K562 (cell line): ENCODE measurements around the gene GPSM3. TPM values are rescaled to one million over a fixed set of nuclear protein-coding genes. Genes with fewer than 3 reads are reported as not detected.

Experiments
- ARNT ChIP-seq, 2 experiments: fragments of 450-650 bp; IDR thresholded peaks; 2 replicates each; pipeline ENCODE4 v1.6.1; 2016; ENCODE audit warnings: mild to moderate bottlenecking in 1 of 2
- CC2D1A ChIP-seq: fragments of 450-650 bp; IDR thresholded peaks from 2 replicates; pipeline ENCODE4 v1.6.1; 2017; ENCODE audit warnings: mild to moderate bottlenecking
- ELF4 ChIP-seq: fragments of 450-650 bp; formaldehyde crosslinking; IDR thresholded peaks from 2 replicates; pipeline ENCODE4 v1.4.0; 2022; ENCODE audit warnings: missing genetic modification characterization
- ELK3 ChIP-seq: fragments of 450-650 bp; formaldehyde crosslinking; IDR thresholded peaks from 2 replicates; pipeline ENCODE4 v1.4.0; 2020; ENCODE audit warnings: mild to moderate bottlenecking
- HDAC2 ChIP-seq: fragments of 450-650 bp; IDR thresholded peaks from 2 replicates; pipeline ENCODE4 v1.6.1; 2016; ENCODE audit warnings: mild to moderate bottlenecking
- HDAC8 ChIP-seq: fragments of 450-650 bp; IDR thresholded peaks from 2 replicates; pipeline ENCODE4 v1.6.1; 2016; ENCODE audit warnings: mild to moderate bottlenecking, missing genetic modification characterization, moderate library complexity, missing compliant biosample characterization
- HMG20A ChIP-seq: fragments of 450-650 bp; formaldehyde crosslinking; conservative IDR thresholded peaks from 2 replicates; pipeline ENCODE4 v1.4.0; 2020; ENCODE audit warnings: mild to moderate bottlenecking, mixed read lengths
- LEF1 ChIP-seq: fragments of 450-650 bp; IDR thresholded peaks from 2 replicates; pipeline ENCODE4 v1.6.1; 2016; ENCODE audit warnings: mild to moderate bottlenecking
- MEIS2 ChIP-seq: fragments of 450-650 bp; IDR thresholded peaks from 2 replicates; pipeline ENCODE4 v1.6.1; 2014; ENCODE audit warnings: mild to moderate bottlenecking; ENCODE audit not compliant: partially characterized antibody
- MLX ChIP-seq, 2 experiments: fragments of 450-650 bp in 1 of 2; sonication (generic) in 1 of 2; formaldehyde crosslinking; conservative IDR thresholded peaks; 2 replicates each; pipeline versions ENCODE4 v1.4.0 to v1.8.1; 2020 to 2022; ENCODE audit warnings: mild to moderate bottlenecking in 1 of 2, missing genetic modification reagents in 1 of 2
- NCOR1 ChIP-seq: fragments of 450-650 bp; IDR thresholded peaks from 2 replicates; pipeline ENCODE4 v1.6.1; 2016; ENCODE audit warnings: mild to moderate bottlenecking, moderate library complexity
- POLR2B ChIP-seq: fragments of 450-650 bp; IDR thresholded peaks from 2 replicates; pipeline ENCODE4 v1.6.1; 2018; ENCODE audit warnings: low read depth; ENCODE audit not compliant: partially characterized antibody
- POLR2H ChIP-seq: IDR thresholded peaks from 2 replicates; pipeline ENCODE4 v1.6.1; 2016; ENCODE audit warnings: missing genetic modification characterization, low read depth, mild to moderate bottlenecking, control low read depth, missing compliant biosample characterization, moderate library complexity
- RAD51 ChIP-seq: fragments of 450-650 bp; IDR thresholded peaks from 2 replicates; pipeline ENCODE4 v1.7.1; 2016; ENCODE audit warnings: low read depth, mild to moderate bottlenecking, borderline replicate concordance
- RBM14 ChIP-seq: fragments of 200-400 bp; formaldehyde crosslinking; IDR thresholded peaks from 2 replicates; pipeline ENCODE4 v1.6.1; 2018; ENCODE audit warnings: low read depth, mild to moderate bottlenecking, low read length, moderate library complexity, borderline replicate concordance; ENCODE audit not compliant: insufficient read depth
- RNF219 ChIP-seq: fragments of 250-450 bp; sonication (Bioruptor Pico); IDR thresholded peaks from 2 replicates; pipeline ENCODE4 v1.5.0; 2022; ENCODE audit warnings: mild to moderate bottlenecking
- SMAD1 ChIP-seq: fragments of 150-350 bp; IDR thresholded peaks from 2 replicates; pipeline ENCODE4 v1.6.1; 2014; ENCODE audit warnings: low read length, low read depth; ENCODE audit not compliant: partially characterized antibody
- SREBF1 ChIP-seq: fragments of 150-350 bp; IDR thresholded peaks from 2 replicates; pipeline ENCODE4 v1.6.1; 2014; ENCODE audit warnings: antibody characterized with exemption, low read depth, low read length, borderline replicate concordance
- XRCC3 ChIP-seq: fragments of 450-650 bp; IDR thresholded peaks from 2 replicates; pipeline ENCODE4 v1.6.1; 2017; ENCODE audit warnings: mild to moderate bottlenecking, moderate library complexity
- ZFX ChIP-seq: sonication (generic); formaldehyde crosslinking; IDR thresholded peaks from 2 replicates; pipeline ENCODE4 v1.8.0; 2022; ENCODE audit warnings: mild to moderate bottlenecking, missing genetic modification reagents, moderate library complexity
- ZNF133 ChIP-seq: fragments of 250-450 bp; sonication (Bioruptor Pico); IDR thresholded peaks from 2 replicates; pipeline ENCODE4 v1.4.0; 2020; ENCODE audit warnings: mild to moderate bottlenecking
- ZNF232 ChIP-seq: sonication (generic); formaldehyde crosslinking; IDR thresholded peaks from 2 replicates; pipeline ENCODE4 v1.8.0; 2022; ENCODE audit warnings: mild to moderate bottlenecking, missing genetic modification reagents
- ZNF76 ChIP-seq: fragments of 250-450 bp; sonication (Bioruptor Pico); IDR thresholded peaks from 2 replicates; pipeline ENCODE4 v1.4.0; 2020; ENCODE audit warnings: mild to moderate bottlenecking, moderate library complexity, borderline replicate concordance
- polyA plus RNA-seq, 8 experiments: library from polyadenylated mRNA; depleted of rRNA in 4 of 8; stranded (reverse) in 5 of 8; unstranded in 3 of 8; fragments of >200 nt; fragmentation: Nextera tagmentation in 2 of 8; fragmentation: Illumina TruSeq in 1 of 8; extraction: Ambion mirVana in 2 of 8; extraction: Trizol in 1 of 8; gene quantifications; 2 replicates each; pipeline versions ENCODE4 v1.2.1 to v1.2.3, GENCODE V29; 2011 to 2014; ENCODE audit warnings: inconsistent platforms in 1 of 8, missing spikeins in 1 of 8
- total RNA-seq, 7 experiments: library from RNA; depleted of rRNA in 6 of 7; stranded (reverse); fragments of >200 nt in 6 of 7; fragmentation: Illumina TruSeq in 2 of 7; extraction: Trizol in 2 of 7; gene quantifications; 2 replicates each; pipeline versions ENCODE4 v1.2.1 to v1.2.3, GENCODE V29; 2011 to 2021; ENCODE audit warnings: low replicate concordance in 1 of 7
- TF ChIP-seq, protein P1 (sequence below): fragments of 450-650 bp; IDR thresholded peaks from 2 replicates; pipeline ENCODE4 v1.7.0; 2016; ENCODE audit warnings: borderline replicate concordance

Gene GPSM3
- total and polyA plus RNA-seq, 9 of the 15 experiments (the other 6 are each of a cell fraction or from before 2014, with no cell fraction given): 5.3 to 42.6 (median 24.4) TPM

DNA sequence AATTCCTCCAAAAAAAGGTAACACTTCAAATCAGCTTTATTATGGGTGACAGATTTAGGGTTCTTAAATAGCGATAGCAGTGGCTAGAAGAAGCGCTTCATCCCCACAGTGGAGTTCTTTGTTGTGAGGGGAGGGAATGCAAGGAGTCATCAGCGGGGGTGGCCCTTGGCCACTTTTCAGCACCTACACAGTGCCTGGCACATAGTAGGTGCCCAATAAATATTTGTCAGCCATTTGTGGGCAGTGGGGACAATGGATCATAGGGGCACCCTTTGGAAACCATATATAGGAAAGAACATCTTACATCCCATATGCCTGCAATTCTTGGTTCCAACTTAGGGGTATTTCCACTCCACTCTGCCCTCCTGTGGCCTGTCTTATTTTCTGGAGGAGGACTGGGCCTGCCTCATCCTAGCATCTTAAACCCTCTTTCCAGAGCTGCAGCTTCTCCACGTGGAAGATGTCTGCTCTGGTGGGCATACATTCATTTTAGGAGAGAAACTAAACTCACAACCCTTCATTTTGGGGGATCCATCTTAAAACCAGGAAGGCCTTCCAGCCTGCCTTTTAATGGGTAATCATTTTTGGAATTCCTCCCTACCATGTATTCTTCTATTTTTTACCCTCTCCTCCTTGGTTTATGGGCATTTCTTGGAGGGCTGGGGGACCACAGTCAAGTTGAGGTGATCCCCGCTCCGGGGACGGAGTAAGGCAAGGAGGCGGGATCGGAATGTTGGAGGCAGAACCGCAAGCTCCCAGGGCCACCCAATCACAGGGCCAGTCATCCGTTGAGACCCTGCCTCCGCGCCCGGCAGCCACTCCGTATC, 2.6 kb upstream of the GPSM3 start (continued):
- TF ChIP-seq, protein P1, sequence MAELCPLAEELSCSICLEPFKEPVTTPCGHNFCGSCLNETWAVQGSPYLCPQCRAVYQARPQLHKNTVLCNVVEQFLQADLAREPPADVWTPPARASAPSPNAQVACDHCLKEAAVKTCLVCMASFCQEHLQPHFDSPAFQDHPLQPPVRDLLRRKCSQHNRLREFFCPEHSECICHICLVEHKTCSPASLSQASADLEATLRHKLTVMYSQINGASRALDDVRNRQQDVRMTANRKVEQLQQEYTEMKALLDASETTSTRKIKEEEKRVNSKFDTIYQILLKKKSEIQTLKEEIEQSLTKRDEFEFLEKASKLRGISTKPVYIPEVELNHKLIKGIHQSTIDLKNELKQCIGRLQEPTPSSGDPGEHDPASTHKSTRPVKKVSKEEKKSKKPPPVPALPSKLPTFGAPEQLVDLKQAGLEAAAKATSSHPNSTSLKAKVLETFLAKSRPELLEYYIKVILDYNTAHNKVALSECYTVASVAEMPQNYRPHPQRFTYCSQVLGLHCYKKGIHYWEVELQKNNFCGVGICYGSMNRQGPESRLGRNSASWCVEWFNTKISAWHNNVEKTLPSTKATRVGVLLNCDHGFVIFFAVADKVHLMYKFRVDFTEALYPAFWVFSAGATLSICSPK: no peak
- TF ChIP-seq XRCC3: no peak
- TF ChIP-seq ELK3 (CRISPR knock-in tag): no peak
- no peak for TF ChIP-seq HMG20A (CRISPR knock-in tag)
- TF ChIP-seq ZNF232 (CRISPR knock-in tag): 0 out of 2 replicates have a peak, but pooled peaks have one; percentile 35
- TF ChIP-seq RBM14: no peak
- TF ChIP-seq ZFX: no peak
- TF ChIP-seq ELF4: no peak
- peak; percentile 80; the same call in 1 of the 2 replicates for TF ChIP-seq RNF219 (CRISPR knock-in tag)
- TF ChIP-seq SMAD1: peak; percentile 60
- TF ChIP-seq POLR2B: peak; percentile 82
- 0 out of 2 replicates have a peak, but pooled peaks have one; percentile 16 for TF ChIP-seq RAD51
- TF ChIP-seq MLX (CRISPR knock-in tag; conservative IDR thresholded peaks at IDR 0.05): no peak
- TF ChIP-seq NCOR1: no peak
- peak; percentile 59 for TF ChIP-seq LEF1
- TF ChIP-seq HDAC2: peak; percentile 84
- TF ChIP-seq SREBF1: no peak
- TF ChIP-seq HDAC8 (tag): no peak
- TF ChIP-seq ZNF133: 0 out of 2 replicates have a peak, but pooled peaks have one; percentile 27
- peak; percentile 65 for TF ChIP-seq CC2D1A
- TF ChIP-seq POLR2H (tag): no peak; the same call in 1 of the 2 replicates
- TF ChIP-seq MEIS2: peak; percentile 11
- TF ChIP-seq ARNT (IDR thresholded peaks at IDR 0.05): peak; percentile 73 to 88; a peak in 2 of 4 replicates
- no peak for TF ChIP-seq ZNF76 (CRISPR knock-in tag)
